BJ (cell line): ENCODE results near the gene WDR1. TPM values are rescaled to one million over a fixed set of nuclear protein-coding genes. Genes with fewer than 3 reads are reported as not detected.

ENCODE experiments used
- CTCF ChIA-PET: fragments of 350-600 bp; formaldehyde crosslinking; extraction: SDS; loops from one replicate; lab custom pipeline; 2021; ENCODE audit warnings: antibody characterized with exemption, inconsistent platforms; lab: Yijun Ruan, JAX
- POLR2A ChIA-PET: fragments of 300-600 bp; sonication (Branson Sonifier 250); formaldehyde crosslinking; extraction: SDS; loops from one replicate; lab custom pipeline; 2021; ENCODE audit warnings: antibody characterized with exemption; lab: Charles Lee
- DNase-seq: peaks from one replicate; pipeline ENCODE4 v3.0.0-alpha.2; 2011; ENCODE audit warnings: low read depth
- H3K27me3 ChIP-seq: 2 replicates; pipeline ENCODE4 v1.6.0; 2011; ENCODE audit warnings: low read length; ENCODE audit not compliant: control insufficient read depth, insufficient read depth
- H3K36me3 ChIP-seq: 2 replicates; pipeline ENCODE4 v1.5.1; 2011; ENCODE audit warnings: low read length; ENCODE audit not compliant: control insufficient read depth, insufficient read depth
- H3K4me3 ChIP-seq: 2 replicates; pipeline ENCODE4 v1.5.1; 2011; ENCODE audit warnings: low read depth, mild to moderate bottlenecking, control low read depth, low read length
- CTCF ChIP-seq: IDR thresholded peaks from 2 replicates; pipeline ENCODE4 v1.5.1; 2011; ENCODE audit warnings: low read depth, mild to moderate bottlenecking, control low read depth, inconsistent platforms, low read length, moderate library complexity; ENCODE audit not compliant: insufficient read depth
- polyA plus RNA-seq: library from polyadenylated mRNA; depleted of rRNA; stranded (reverse); fragments of >200 nt; gene quantifications from 2 replicates; pipeline ENCODE4 v1.2.3, GENCODE V29; 2011

The WDR1 gene
- polyA plus RNA-seq, 1 experiment: 952 TPM

- H3K36me3 ChIP-seq: no peaks in the 10 kb centered on the region; the same call in 1 of the 2 replicates
- CTCF ChIA-PET: no interaction called here
- no peak overlapping the region for H3K4me3 ChIP-seq
- POLR2A ChIA-PET: no interaction called here
- no peaks in the 10 kb centered on the region for H3K27me3 ChIP-seq
- no peak for DNase-seq
- TF ChIP-seq CTCF: no peak
These were observed 60.7 kb downstream of the WDR1 start for GRCh38 chr4:10055871-10056270.

- POLR2A ChIA-PET: no interaction called here
- CTCF ChIA-PET: interaction anchor here (1.1 to 1.2 kb wide), 2 partner anchors 9 to 39 kb away, joined by 3 to 4 read pairs; no protein-coding TSS in a partner anchor
- no peaks in the 10 kb centered on the region for H3K27me3 ChIP-seq
- no peak for DNase-seq
- H3K36me3 ChIP-seq: no peaks in the 10 kb centered on the region; the same call in 1 of the 2 replicates
- no peak overlapping the region for H3K4me3 ChIP-seq
- TF ChIP-seq CTCF: no peak
These were observed 62.0 kb downstream of the WDR1 start for GRCh38 chr4:10054571-10055041.

- ChIA-PET POLR2A (no interaction called here), CTCF (interaction anchor here (1.1 to 1.2 kb wide), 3 partner anchors 9 to 39 kb away, joined by 3 to 4 read pairs (median 3); no protein-coding TSS in a partner anchor)
- DNase-seq: no peak
- Histone ChIP-seq H3K27me3 (no peaks in the 10 kb centered on the region), H3K36me3 (no peaks in the 10 kb centered on the region; the same call in 1 of the 2 replicates), H3K4me3 (no peak overlapping the region)
- TF ChIP-seq CTCF: no peak
These were observed 62.8 kb downstream of the WDR1 start for GRCh38 chr4:10053635-10054453.

- CTCF ChIA-PET: no interaction called here
- no peaks in the 10 kb centered on the region for H3K27me3 ChIP-seq
- H3K36me3 ChIP-seq: no peaks in the 10 kb centered on the region
- no peak for DNase-seq
- POLR2A ChIA-PET: no interaction called here
- no peak for TF ChIP-seq CTCF
- H3K4me3 ChIP-seq: no peak overlapping the region
These were observed 65.0 kb downstream of the WDR1 start for GRCh38 chr4:10051517-10052135.

GRCh38 chr4:10050721-10051120 is 65.9 kb downstream of the WDR1 start:
- Histone ChIP-seq H3K36me3 (no peaks in the 10 kb centered on the region), H3K4me3 (no peak overlapping the region), H3K27me3 (no peaks in the 10 kb centered on the region)
- no peak for DNase-seq
- ChIA-PET CTCF (no interaction called here), POLR2A (no interaction called here)
- no peak for TF ChIP-seq CTCF
